ENCODE measurements around the gene TMOD2.

- TF ChIP-seq CTCF (IDR thresholded peaks at IDR 0.05) (no peak), POLR2A (IDR thresholded peaks at IDR 0.05) (no peak)
These were observed 94.7 kb downstream of the TMOD2 start for GRCh38 chr15:51846066-51846462.

Data from thyroid gland (tissue), 4 donors.